22Rv1 (cell line): ENCODE measurements around the gene PTH2.

Source experiments
- H3K27ac ChIP-seq: fragments of 450-650 bp; 2 replicates; pipeline ENCODE4 v1.5.1; 2017
- ZFX ChIP-seq: fragments of 450-650 bp; IDR thresholded peaks from 2 replicates; pipeline ENCODE4 v1.6.1; 2017; ENCODE audit warnings: antibody characterized with exemption, borderline replicate concordance
- TF ChIP-seq, protein P1 (sequence below): fragments of 450-650 bp; IDR thresholded peaks from 2 replicates; pipeline ENCODE4 v1.5.1; 2017; ENCODE audit warnings: mild to moderate bottlenecking

Gene PTH2

GRCh38 chr19:49417088-49417487 lies 6.2 kb downstream of the PTH2 start:
- TF ChIP-seq, protein P1, sequence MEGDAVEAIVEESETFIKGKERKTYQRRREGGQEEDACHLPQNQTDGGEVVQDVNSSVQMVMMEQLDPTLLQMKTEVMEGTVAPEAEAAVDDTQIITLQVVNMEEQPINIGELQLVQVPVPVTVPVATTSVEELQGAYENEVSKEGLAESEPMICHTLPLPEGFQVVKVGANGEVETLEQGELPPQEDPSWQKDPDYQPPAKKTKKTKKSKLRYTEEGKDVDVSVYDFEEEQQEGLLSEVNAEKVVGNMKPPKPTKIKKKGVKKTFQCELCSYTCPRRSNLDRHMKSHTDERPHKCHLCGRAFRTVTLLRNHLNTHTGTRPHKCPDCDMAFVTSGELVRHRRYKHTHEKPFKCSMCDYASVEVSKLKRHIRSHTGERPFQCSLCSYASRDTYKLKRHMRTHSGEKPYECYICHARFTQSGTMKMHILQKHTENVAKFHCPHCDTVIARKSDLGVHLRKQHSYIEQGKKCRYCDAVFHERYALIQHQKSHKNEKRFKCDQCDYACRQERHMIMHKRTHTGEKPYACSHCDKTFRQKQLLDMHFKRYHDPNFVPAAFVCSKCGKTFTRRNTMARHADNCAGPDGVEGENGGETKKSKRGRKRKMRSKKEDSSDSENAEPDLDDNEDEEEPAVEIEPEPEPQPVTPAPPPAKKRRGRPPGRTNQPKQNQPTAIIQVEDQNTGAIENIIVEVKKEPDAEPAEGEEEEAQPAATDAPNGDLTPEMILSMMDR: no peak
- no peak for TF ChIP-seq ZFX
- no peak overlapping the region for H3K27ac ChIP-seq

- no peak for TF ChIP-seq ZFX
- TF ChIP-seq, protein P1: no peak
Observed at GRCh38 chr19:49415810-49416200, 7.4 kb downstream of the PTH2 start.

DNA sequence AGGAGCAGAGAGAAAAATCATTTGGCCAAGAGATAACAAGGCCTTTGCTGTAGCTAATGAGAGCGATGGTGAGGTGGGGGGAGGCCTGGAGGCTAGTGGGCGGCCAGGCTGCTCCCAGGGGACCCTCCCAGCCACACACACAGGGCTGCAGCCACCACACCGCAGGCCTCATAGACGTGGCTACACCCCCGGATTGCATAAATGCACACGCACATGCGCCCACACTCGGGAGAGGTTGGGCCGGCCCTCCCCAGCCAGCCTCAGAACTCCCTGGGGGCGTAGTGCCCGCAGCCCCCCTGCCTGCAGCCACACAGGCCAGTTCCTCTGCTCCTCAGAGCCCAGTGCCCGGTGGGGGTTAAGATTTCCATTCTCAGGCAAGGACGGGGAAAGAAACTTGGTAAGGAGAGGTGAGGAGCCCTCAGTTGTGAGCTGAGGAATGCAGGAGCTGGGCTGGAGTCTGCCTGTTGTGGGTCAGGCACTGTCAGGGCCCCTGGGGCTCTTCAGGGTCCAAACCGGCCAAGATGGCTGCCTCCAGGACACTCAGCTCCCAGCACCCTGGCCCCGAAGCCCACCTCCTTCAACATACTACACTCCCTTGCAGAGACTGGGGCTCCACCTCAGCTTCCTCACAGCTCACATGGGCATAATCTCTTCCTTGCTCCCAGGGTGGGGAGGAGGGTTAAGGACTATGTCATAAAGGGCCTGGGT lies 8.0 kb downstream of the PTH2 start:
- no peak overlapping the region for H3K27ac ChIP-seq
- TF ChIP-seq, protein P1: no peak
- no peak for TF ChIP-seq ZFX

More at GRCh38 chr19:49415810-49416200, 7.4 kb downstream of the PTH2 start:
- no peak overlapping the region for H3K27ac ChIP-seq

- no peak for TF ChIP-seq ZFX
- TF ChIP-seq, protein P1: no peak
- H3K27ac ChIP-seq: no peak overlapping the region
Observed at GRCh38 chr19:49414256-49414655, 9.0 kb downstream of the PTH2 start.

- TF ChIP-seq, protein P1: no peak
- TF ChIP-seq ZFX: no peak
- no peak overlapping the region for H3K27ac ChIP-seq
Observed at GRCh38 chr19:49413348-49413747, 9.9 kb downstream of the PTH2 start.

GRCh38 chr19:49411681-49412326 lies 11.4 kb downstream of the PTH2 start:
- TF ChIP-seq, protein P1: no peak
- no peak for TF ChIP-seq ZFX

GRCh38 chr19:49409441-49410029 lies 13.7 kb downstream of the PTH2 start:
- H3K27ac ChIP-seq: no peak overlapping the region
- TF ChIP-seq, protein P1: no peak
- no peak for TF ChIP-seq ZFX

More at GRCh38 chr19:49411681-49412326, 11.4 kb downstream of the PTH2 start:
- H3K27ac ChIP-seq: no peak overlapping the region
